Activated T-helper 9 cell treated with anti-CD3 and anti-CD28 coated beads, Interleukin-2, amount 50 U/mL, for 16 hours (primary cell): ENCODE results near the gene SIN3B.

Experiments
- DNase-seq: peaks from one replicate; pipeline ENCODE4 v3.0.0-alpha.2; 2020; ENCODE audit warnings: low read depth

Gene SIN3B

GRCh38 chr19:16825312-16826052 is 3.7 kb upstream of the SIN3B start:
- DNase-seq: no peak

- DNase-seq: no peak
Measured at GRCh38 chr19:16829822-16830289, 658 bp downstream of the SIN3B start.

GRCh38 chr19:16830679-16831078 is 1.5 kb downstream of the SIN3B start:
- no peak for DNase-seq

- no peak for DNase-seq
Measured at GRCh38 chr19:16831531-16831930, 2.3 kb downstream of the SIN3B start.

GRCh38 chr19:16834747-16835146 is 5.5 kb downstream of the SIN3B start:
- DNase-seq: no peak

- no peak for DNase-seq
Measured at GRCh38 chr19:16836115-16837034, 7.2 kb downstream of the SIN3B start.

GRCh38 chr19:16837035-16837362 is 7.8 kb downstream of the SIN3B start:
- no peak for DNase-seq

GRCh38 chr19:16841391-16841926 is 12.3 kb downstream of the SIN3B start:
- no peak for DNase-seq

- DNase-seq: no peak
Measured at GRCh38 chr19:16846901-16847300, 17.7 kb downstream of the SIN3B start.

- no peak for DNase-seq
Measured at GRCh38 chr19:16847430-16847829, 18.2 kb downstream of the SIN3B start.

- no peak for DNase-seq
Measured at GRCh38 chr19:16849168-16849567, 20.0 kb downstream of the SIN3B start.

GRCh38 chr19:16850133-16850532 is 20.9 kb downstream of the SIN3B start:
- DNase-seq: no peak

GRCh38 chr19:16851031-16851712 is 22.0 kb downstream of the SIN3B start:
- no peak for DNase-seq

GRCh38 chr19:16853066-16853465 is 23.9 kb downstream of the SIN3B start:
- DNase-seq: no peak

- DNase-seq: no peak
Measured at GRCh38 chr19:16856091-16856490, 26.9 kb downstream of the SIN3B start.

- DNase-seq: no peak
Measured at GRCh38 chr19:16859626-16860025, 30.4 kb downstream of the SIN3B start.

- DNase-seq: no peak
Measured at GRCh38 chr19:16860118-16860517, 30.9 kb downstream of the SIN3B start.

GRCh38 chr19:16861011-16861410 is 31.8 kb downstream of the SIN3B start:
- no peak for DNase-seq

- no peak for DNase-seq
Measured at GRCh38 chr19:16861834-16862233, 32.6 kb downstream of the SIN3B start.

- no peak for DNase-seq
Measured at GRCh38 chr19:16862826-16863415, 33.7 kb downstream of the SIN3B start.

GRCh38 chr19:16867211-16867610 is 38.0 kb downstream of the SIN3B start:
- DNase-seq: no peak
